H9 (cell line): Measurements from ENCODE around the gene ZBTB49. TPM values are rescaled to one million over a fixed set of nuclear protein-coding genes. Genes with fewer than 3 reads are reported as not detected.

Experiments used
- DNase-seq: peaks from one replicate; pipeline ENCODE4 v3.0.0-alpha.2; 2017
- H2AFZ ChIP-seq: one replicate; pipeline ENCODE4 v1.6.1; 2013; ENCODE audit warnings: mild to moderate bottlenecking, low read length, control low read depth, moderate library complexity
- H2AK5ac ChIP-seq: 2 replicates; pipeline ENCODE4 v1.6.1; 2013; ENCODE audit warnings: low read length, control low read depth, mixed read lengths; ENCODE audit not compliant: insufficient read length
- H2BK120ac ChIP-seq: one replicate; pipeline ENCODE4 v1.6.1; 2013; ENCODE audit warnings: low read depth, mild to moderate bottlenecking, low read length, control low read depth, inconsistent platforms; ENCODE audit not compliant: poor library complexity, severe bottlenecking
- H2BK12ac ChIP-seq: 2 replicates; pipeline ENCODE4 v1.6.1; 2013; ENCODE audit warnings: low read length, control low read depth, mixed read lengths, low read depth; ENCODE audit not compliant: insufficient read length
- H2BK15ac ChIP-seq: 2 replicates; pipeline ENCODE4 v1.6.1; 2013; ENCODE audit warnings: low read depth, low read length, control low read depth
- H2BK20ac ChIP-seq: one replicate; pipeline ENCODE4 v1.6.1; 2013; ENCODE audit warnings: low read depth, mild to moderate bottlenecking, low read length, control low read depth, inconsistent platforms; ENCODE audit not compliant: poor library complexity, severe bottlenecking
- H2BK5ac ChIP-seq: 2 replicates; pipeline ENCODE4 v1.6.1; 2013; ENCODE audit warnings: low read length, control low read depth, mixed read lengths; ENCODE audit not compliant: insufficient read length
- H3K14ac ChIP-seq: 2 replicates; pipeline ENCODE4 v1.6.1; 2013; ENCODE audit warnings: low read length, control low read depth; ENCODE audit not compliant: insufficient read depth
- H3K18ac ChIP-seq: 2 replicates; pipeline ENCODE4 v1.6.1; 2013; ENCODE audit warnings: low read depth, mild to moderate bottlenecking, mixed read lengths, low read length, control low read depth; ENCODE audit not compliant: insufficient read length
- H3K23ac ChIP-seq: 2 replicates; pipeline ENCODE4 v1.6.1; 2013; ENCODE audit warnings: low read length, control low read depth, mixed read lengths, low read depth; ENCODE audit not compliant: insufficient read length
- H3K23me2 ChIP-seq: 2 replicates; pipeline ENCODE4 v1.6.1; 2013; ENCODE audit warnings: low read depth, mild to moderate bottlenecking, mixed read lengths, low read length, control low read depth; ENCODE audit not compliant: insufficient read length, poor library complexity, severe bottlenecking
- H3K27ac ChIP-seq: 2 replicates; pipeline ENCODE4 v1.5.1; 2013; ENCODE audit warnings: low read length, control low read depth, mixed read lengths, low read depth; ENCODE audit not compliant: insufficient read length
- H3K27me3 ChIP-seq: 2 replicates; pipeline ENCODE4 v1.6.1; 2013; ENCODE audit warnings: low read length, control low read depth, inconsistent platforms; ENCODE audit not compliant: insufficient read depth
- H3K4ac ChIP-seq: 2 replicates; pipeline ENCODE4 v1.6.1; 2013; ENCODE audit warnings: low read depth, mild to moderate bottlenecking, control low read depth, inconsistent platforms, low read length, moderate library complexity
- H3K4me1 ChIP-seq: 2 replicates; pipeline ENCODE4 v1.6.1; 2013; ENCODE audit warnings: low read length, control low read depth, inconsistent platforms; ENCODE audit not compliant: insufficient read depth
- H3K4me2 ChIP-seq: 2 replicates; pipeline ENCODE4 v1.6.1; 2013; ENCODE audit warnings: low read length, control low read depth, mixed read lengths; ENCODE audit not compliant: insufficient read length, insufficient read depth
- H3K56ac ChIP-seq: 2 replicates; pipeline ENCODE4 v1.6.1; 2013; ENCODE audit warnings: low read depth, mild to moderate bottlenecking, mixed read lengths, low read length, control low read depth; ENCODE audit not compliant: insufficient read length
- H3K79me1 ChIP-seq: 2 replicates; pipeline ENCODE4 v1.6.1; 2013; ENCODE audit warnings: low read depth, mild to moderate bottlenecking, moderate library complexity, low read length, control low read depth, inconsistent platforms; ENCODE audit not compliant: insufficient read depth, poor library complexity, severe bottlenecking
- H3K79me2 ChIP-seq: 2 replicates; pipeline ENCODE4 v1.6.1; 2013; ENCODE audit warnings: low read length, control low read depth, inconsistent platforms; ENCODE audit not compliant: insufficient read depth
- H3K9ac ChIP-seq: 2 replicates; pipeline ENCODE4 v1.6.1; 2013; ENCODE audit warnings: low read length, control low read depth, mixed read lengths; ENCODE audit not compliant: insufficient read length; ENCODE audit errors: extremely low read depth
- H3K9me3 ChIP-seq: one replicate; pipeline ENCODE4 v1.6.1; 2013; ENCODE audit warnings: low read depth, low read length, inconsistent platforms; ENCODE audit not compliant: control insufficient read depth
- H3T11ph ChIP-seq: one replicate; pipeline ENCODE4 v1.6.1; 2013; ENCODE audit warnings: mild to moderate bottlenecking, low read length, control low read depth, inconsistent platforms
- H4K20me1 ChIP-seq: one replicate; pipeline ENCODE4 v1.6.1; 2013; ENCODE audit not compliant: control insufficient read depth, insufficient read length, insufficient read depth
- H4K5ac ChIP-seq: 2 replicates; pipeline ENCODE4 v1.6.1; 2013; ENCODE audit warnings: low read depth, mild to moderate bottlenecking, mixed read lengths, low read length, control low read depth; ENCODE audit not compliant: insufficient read length
- H4K8ac ChIP-seq: replicated peaks from 2 replicates; pipeline ENCODE4 v1.6.1; 2013; ENCODE audit warnings: low read length, control low read depth, mixed read lengths, low read depth; ENCODE audit not compliant: insufficient read length
- H4K91ac ChIP-seq: 2 replicates; pipeline ENCODE4 v1.6.1; 2013; ENCODE audit warnings: low read depth, mild to moderate bottlenecking, moderate library complexity, mixed read lengths, low read length, control low read depth; ENCODE audit not compliant: insufficient read length
- H3K27ac Mint-ChIP-seq, 3 experiments: 2 replicates in 2 of 3; 3 replicates in 1 of 3; pipeline ENCODE4 v1.8.0; 2020 to 2021; ENCODE audit warnings: mixed read lengths in 3 of 3, mild to moderate bottlenecking in 1 of 3, moderate library complexity in 1 of 3
- H3K27me3 Mint-ChIP-seq: 2 replicates; pipeline ENCODE4 v1.8.0; 2021; ENCODE audit warnings: low read depth, mild to moderate bottlenecking, moderate library complexity, mixed read lengths
- H3K36me3 Mint-ChIP-seq, 3 experiments: 2 replicates in 2 of 3; 3 replicates in 1 of 3; pipeline ENCODE4 v1.8.0; 2020 to 2021; ENCODE audit warnings: low read depth in 3 of 3, mixed read lengths in 3 of 3; ENCODE audit not compliant: insufficient read depth in 1 of 3
- H3K4me1 Mint-ChIP-seq, 2 experiments: 2 replicates each; pipeline ENCODE4 v1.8.0; 2020; ENCODE audit warnings: mixed read lengths in 2 of 2
- H3K4me3 Mint-ChIP-seq, 2 experiments: 2 replicates in 1 of 2; 3 replicates in 1 of 2; pipeline ENCODE4 v1.8.0; 2020 to 2021; ENCODE audit warnings: mild to moderate bottlenecking in 2 of 2, mixed read lengths in 2 of 2, moderate library complexity in 1 of 2
- H3K9me3 Mint-ChIP-seq, 2 experiments: 2 replicates in 1 of 2; 3 replicates in 1 of 2; pipeline ENCODE4 v1.8.0; 2020; ENCODE audit warnings: mild to moderate bottlenecking in 2 of 2, mixed read lengths in 2 of 2, moderate library complexity in 1 of 2
- WGBS: extraction: QIAGEN DNeasy Blood & Tissue Kit; methylation state at CpG from one replicate; pipeline ENCODE4 v1.1.7; 2013; ENCODE audit warnings: missing lambda C conversion rate, low lambda C conversion rate, mixed read lengths; ENCODE audit not compliant: insufficient read length; ENCODE audit errors: extremely low coverage; 5-methylcytosine and 5-hydroxymethylcytosine counted together
- total RNA-seq: library from RNA; stranded (reverse); gene quantifications from 2 replicates; pipeline ENCODE4 v1.2.1, GENCODE V29; 2021
- TF ChIP-seq, protein P1 (sequence below): fragments of 200-600 bp; sonication (generic); conservative IDR thresholded peaks from 3 replicates; pipeline ENCODE4 v1.8.0; 2021; ENCODE audit warnings: antibody characterized with exemption, mild to moderate bottlenecking

Gene ZBTB49
- total RNA-seq, 1 experiment from 2014 or later, result 8.7 TPM

DNA sequence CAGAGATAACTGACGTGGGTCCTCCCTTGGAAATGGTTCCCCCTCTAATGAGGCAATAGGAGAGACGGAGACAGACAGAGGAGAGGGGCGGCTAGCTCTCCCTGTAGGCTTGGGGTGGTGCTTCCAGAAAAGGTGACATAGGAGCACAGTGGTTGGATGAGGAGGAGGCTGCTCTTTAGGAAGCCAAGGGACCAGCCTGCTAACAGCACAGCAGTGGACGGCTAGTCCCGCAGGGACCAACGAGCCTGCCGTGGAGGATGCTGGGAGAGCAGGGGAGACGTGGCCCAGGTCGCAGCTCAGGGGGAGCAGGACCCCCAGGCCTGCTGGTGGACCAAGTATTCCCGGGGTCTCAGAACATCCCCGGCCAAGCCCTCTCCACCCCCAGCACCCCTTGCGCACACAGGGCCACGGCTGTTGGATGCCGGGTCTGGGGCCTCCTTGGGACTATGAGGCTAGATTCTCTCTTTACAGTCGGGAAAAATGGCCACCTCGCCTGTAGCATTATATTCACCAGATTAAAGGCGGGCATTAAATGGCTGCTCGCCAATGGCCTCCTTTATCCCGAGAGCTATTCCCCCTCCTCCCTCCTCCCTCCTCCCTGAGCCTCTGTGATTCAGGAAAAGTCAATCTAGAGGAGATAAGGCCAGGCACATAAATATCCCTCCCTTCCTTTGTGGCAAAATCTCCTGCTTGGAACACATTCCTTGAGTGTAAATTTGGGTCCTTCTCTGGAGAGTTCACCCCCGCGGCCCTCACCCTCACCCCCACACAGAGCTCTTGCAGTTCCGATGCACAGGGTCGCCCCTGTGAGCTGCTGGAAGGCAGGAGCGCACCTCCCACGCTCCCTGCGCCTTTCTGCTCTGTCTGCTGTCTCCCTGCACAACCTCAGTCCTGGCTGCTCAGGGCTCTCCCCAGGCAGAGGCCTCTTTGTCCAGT, 66.3 kb downstream of the ZBTB49 start:
- Histone ChIP-seq H4K8ac (no peak overlapping the region), H3K27me3 (no peaks in the 10 kb centered on the region), H3K27ac (no peak overlapping the region), H2BK15ac (no peak overlapping the region), H3K23ac (no peak overlapping the region), H2BK5ac (no peak overlapping the region), H3T11ph (no peak overlapping the region), H3K56ac (no peak overlapping the region), H3K14ac (peak overlapping the region; percentile 59), H3K4me1 (no peaks in the 10 kb centered on the region), H4K20me1 (no peaks in the 10 kb centered on the region), H3K18ac (no peak overlapping the region), H3K4ac (no peak overlapping the region), H3K4me2 (no peak overlapping the region), H2BK12ac (no peak overlapping the region), H2BK120ac (no peak overlapping the region), H2AK5ac (no peak overlapping the region), H3K79me1 (no peaks in the 10 kb centered on the region), H2BK20ac (no peak overlapping the region), H4K91ac (no peak overlapping the region), H3K9ac (no peak overlapping the region), H3K9me3 (no peaks in the 10 kb centered on the region), H2AFZ (no peak overlapping the region), H3K79me2 (no peaks in the 10 kb centered on the region), H4K5ac (no peak overlapping the region), H3K23me2 (no peaks in the 10 kb centered on the region)
- Mint-ChIP-seq H3K4me1 (peaks cover 7 to 16% of the 10 kb centered on the region in 2 experiments), H3K27me3 (peaks cover 21% of the 10 kb centered on the region), H3K27ac (no peak overlapping the region; a peak in 2 of 7 replicates), H3K4me3 (no peak overlapping the region; a peak in 1 of 5 replicates), H3K36me3 (no peaks in the 10 kb centered on the region), H3K9me3 (no peaks in the 10 kb centered on the region)
- no peak for DNase-seq
- TF ChIP-seq, protein P1, sequence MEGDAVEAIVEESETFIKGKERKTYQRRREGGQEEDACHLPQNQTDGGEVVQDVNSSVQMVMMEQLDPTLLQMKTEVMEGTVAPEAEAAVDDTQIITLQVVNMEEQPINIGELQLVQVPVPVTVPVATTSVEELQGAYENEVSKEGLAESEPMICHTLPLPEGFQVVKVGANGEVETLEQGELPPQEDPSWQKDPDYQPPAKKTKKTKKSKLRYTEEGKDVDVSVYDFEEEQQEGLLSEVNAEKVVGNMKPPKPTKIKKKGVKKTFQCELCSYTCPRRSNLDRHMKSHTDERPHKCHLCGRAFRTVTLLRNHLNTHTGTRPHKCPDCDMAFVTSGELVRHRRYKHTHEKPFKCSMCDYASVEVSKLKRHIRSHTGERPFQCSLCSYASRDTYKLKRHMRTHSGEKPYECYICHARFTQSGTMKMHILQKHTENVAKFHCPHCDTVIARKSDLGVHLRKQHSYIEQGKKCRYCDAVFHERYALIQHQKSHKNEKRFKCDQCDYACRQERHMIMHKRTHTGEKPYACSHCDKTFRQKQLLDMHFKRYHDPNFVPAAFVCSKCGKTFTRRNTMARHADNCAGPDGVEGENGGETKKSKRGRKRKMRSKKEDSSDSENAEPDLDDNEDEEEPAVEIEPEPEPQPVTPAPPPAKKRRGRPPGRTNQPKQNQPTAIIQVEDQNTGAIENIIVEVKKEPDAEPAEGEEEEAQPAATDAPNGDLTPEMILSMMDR, result no peak
- WGBS, result no CpG with 5 or more reads among the region's 26 CpGs
